GM18511 (cell line): Measurements from ENCODE around the gene SLC5A12.
"Not testable (repeated sequence)": the region's sequence is repeated elsewhere in the genome, so short reads cannot be mapped to it uniquely, and the experiment has no call there.

Source experiments
- ATAC-seq: cut with Tn5 transposase; IDR thresholded peaks from one replicate; pipeline ENCODE4 v1.9.1; 2021; ENCODE audit warnings: mild to moderate bottlenecking, moderate library complexity; ENCODE audit not compliant: unreplicated experiment

The SLC5A12 gene

GRCh38 chr11:26655287-26655686 is 66.6 kb downstream of the SLC5A12 start:
- ATAC-seq, result no peak

- peak; percentile 48 for ATAC-seq
These were observed 69.9 kb downstream of the SLC5A12 start for GRCh38 chr11:26651916-26652315.

- ATAC-seq, result peak; percentile 94
These were observed 72.0 kb downstream of the SLC5A12 start for GRCh38 chr11:26649884-26650283.

- ATAC-seq, result not testable (repeated sequence)
These were observed 78.5 kb downstream of the SLC5A12 start for GRCh38 chr11:26643314-26643713.

GRCh38 chr11:26632691-26633159 is 89.1 kb downstream of the SLC5A12 start:
- peak; percentile 77 for ATAC-seq

- ATAC-seq, result no peak
These were observed 95.5 kb downstream of the SLC5A12 start for GRCh38 chr11:26626346-26626745.

- ATAC-seq, result no peak
These were observed 98.7 kb downstream of the SLC5A12 start for GRCh38 chr11:26623076-26623659.

- no peak for ATAC-seq
These were observed 99.7 kb downstream of the SLC5A12 start for GRCh38 chr11:26622181-26622580.

- no peak for ATAC-seq
These were observed 100.7 kb downstream of the SLC5A12 start for GRCh38 chr11:26621132-26621531.

GRCh38 chr11:26620282-26621045 is 101.4 kb downstream of the SLC5A12 start:
- no peak for ATAC-seq

- no peak for ATAC-seq
These were observed 103.4 kb downstream of the SLC5A12 start for GRCh38 chr11:26618441-26618840.
